ENCODE results near the gene IL16.

GRCh38 chr15:81190922-81191507, 5.7 kb upstream of the IL16 start:
- TF ChIP-seq CTCF (IDR thresholded peaks at IDR 0.05 in 2 of 3, conservative IDR thresholded peaks at IDR 0.05 in 1 of 3; ENCODE audit: borderline replicate concordance in 1 of 3, insufficient read depth in 1 of 3, low read depth in 2 of 3, low read length in 2 of 3) = no peak
- TF ChIP-seq JUND (IDR thresholded peaks at IDR 0.05) = no peak
- no peak for TF ChIP-seq ATF3 (IDR thresholded peaks at IDR 0.05)
- TF ChIP-seq REST (IDR thresholded peaks at IDR 0.05; ENCODE audit: low read depth) = no peak
- no peak for TF ChIP-seq CBX3 (IDR thresholded peaks at IDR 0.05; ENCODE audit: low read depth)
- TF ChIP-seq ZNF274 (IDR thresholded peaks at IDR 0.05; ENCODE audit: low read depth, low read length) = no peak
- TF ChIP-seq POLR2A (IDR thresholded peaks at IDR 0.05; ENCODE audit: borderline replicate concordance, extremely low read depth, insufficient read depth, insufficient read length) = no peak

Measured in HCT116 (cell line).